ENCODE measurements around the gene ADAMTSL2. TPM values are rescaled to one million over a fixed set of nuclear protein-coding genes. Genes with fewer than 3 reads are reported as not detected.

The ADAMTSL2 gene
- total RNA-seq, 4 donors from 2014 or later = 11.1 to 38.9 (median 26.9) TPM

GRCh38 chr9:133574771-133575170, 40.3 kb downstream of the ADAMTSL2 start:
- Histone ChIP-seq H3K4me3 (no peak overlapping the region), H3K27ac (no peak overlapping the region), H3K36me3 (no peaks in the 10 kb centered on the region), H3K27me3 (peaks cover 0 to 44% of the 10 kb centered on the region in 2 donors), H3K4me1 (peaks cover 0 to 23% (median 4%) of the 10 kb centered on the region in 4 donors), H3K9me3 (no peaks in the 10 kb centered on the region)
- TF ChIP-seq CTCF (IDR thresholded peaks at IDR 0.05) (no peak), EP300 (IDR thresholded peaks at IDR 0.05) (no peak), POLR2A (IDR thresholded peaks at IDR 0.05) (no peak)
- no peak for DNase-seq (ENCODE audit: low spot score in 2 of 2)
- WGBS, 2 donors = 74 to 77% methylated on average over 7 to 17 of the region's 17 CpGs

GRCh38 chr9:133575186-133576030, 40.9 kb downstream of the ADAMTSL2 start:
- TF ChIP-seq CTCF (IDR thresholded peaks at IDR 0.05) (no peak), POLR2A (IDR thresholded peaks at IDR 0.05) (no peak), EP300 (IDR thresholded peaks at IDR 0.05) (no peak)
- peaks cover 0 to 46% of the 10 kb centered on the region in 2 donors for H3K27me3 ChIP-seq
- DNase-seq (ENCODE audit: low spot score in 2 of 2) = no peak

GRCh38 chr9:133576031-133576874, 41.7 kb downstream of the ADAMTSL2 start:
- no peak for DNase-seq (ENCODE audit: low spot score in 2 of 2)
- Histone ChIP-seq H3K36me3 (no peaks in the 10 kb centered on the region), H3K4me1 (peaks cover 0 to 23% (median 4%) of the 10 kb centered on the region in 4 donors), H3K27me3 (peaks cover 0 to 46% of the 10 kb centered on the region in 2 donors), H3K9me3 (no peaks in the 10 kb centered on the region), H3K27ac (peak overlapping the region in 2 of 4 donors; percentile 3 to 18), H3K4me3 (no peak overlapping the region)
- TF ChIP-seq POLR2A (IDR thresholded peaks at IDR 0.05) = no peak
- TF ChIP-seq EP300 (IDR thresholded peaks at IDR 0.05) = no peak
- TF ChIP-seq CTCF (IDR thresholded peaks at IDR 0.05) = no peak
- WGBS, 2 donors = 68 to 76% methylated on average over 19 to 23 of the region's 23 CpGs

More at GRCh38 chr9:133575186-133576030, 40.9 kb downstream of the ADAMTSL2 start:
- Histone ChIP-seq H3K4me1 (peaks cover 0 to 23% (median 4%) of the 10 kb centered on the region in 4 donors), H3K4me3 (no peak overlapping the region), H3K9me3 (no peaks in the 10 kb centered on the region), H3K27ac (no peak overlapping the region), H3K36me3 (no peaks in the 10 kb centered on the region)
- WGBS, 2 donors = 76 to 77% methylated on average over 30 to 32 of the region's 32 CpGs

- DNase-seq (ENCODE audit: low spot score in 2 of 2) = no peak
These were observed 42.6 kb downstream of the ADAMTSL2 start for GRCh38 chr9:133576875-133577736.

More at GRCh38 chr9:133576875-133577736, 42.6 kb downstream of the ADAMTSL2 start:
- Histone ChIP-seq H3K27ac (peak overlapping the region in 2 of 4 donors; percentile 3 to 18), H3K4me3 (peak overlapping the region in 1 of 4 donors; percentile 16), H3K36me3 (no peaks in the 10 kb centered on the region), H3K9me3 (no peaks in the 10 kb centered on the region), H3K27me3 (peaks cover 0 to 46% of the 10 kb centered on the region in 2 donors), H3K4me1 (peaks cover 0 to 23% (median 4%) of the 10 kb centered on the region in 4 donors)
- WGBS, 2 donors = 19 to 48% methylated on average over 23 to 34 of the region's 34 CpGs
- TF ChIP-seq CTCF (IDR thresholded peaks at IDR 0.05) = no peak
- TF ChIP-seq POLR2A (IDR thresholded peaks at IDR 0.05) = no peak
- no peak for TF ChIP-seq EP300 (IDR thresholded peaks at IDR 0.05)

Measured in tibial nerve (tissue), 4 donors.